IPS-18c (cell line): Measurements from ENCODE around the gene SOCS1.
A peak's percentile ranks its signal among the peaks of the same experiment; 100 is the strongest.
"Not testable (repeated sequence)": the region's sequence is repeated elsewhere in the genome, so short reads cannot be mapped to it uniquely, and the experiment has no call there.

Source experiments
- H3K4me3 ChIP-seq: 2 replicates; pipeline ENCODE4 v1.7.0; 2013; ENCODE audit warnings: low read depth, mild to moderate bottlenecking, low read length, moderate library complexity; ENCODE audit not compliant: insufficient read depth
- H3K9me3 ChIP-seq: one replicate; pipeline ENCODE4 v1.6.1; 2013; ENCODE audit warnings: mild to moderate bottlenecking, low read length, moderate library complexity; ENCODE audit not compliant: control insufficient read depth, insufficient read depth

SOCS1 gene

GRCh38 chr16:11255737-11256660 lies at the start of gene SOCS1:
Gene SOCS1 (minus strand): TSS chr16:11256204. CDS start chr16:11255478, 726 bp downstream.
- Histone ChIP-seq H3K4me3 (peak within 1 kb of the TSS; percentile 72), H3K9me3 (no peaks in the 10 kb centered on the region)

- Histone ChIP-seq H3K4me3 (no peak overlapping the region), H3K9me3 (no peaks in the 10 kb centered on the region)
These were observed 47.6 kb upstream of the SOCS1 start for GRCh38 chr16:11303405-11304138.

- H3K9me3 ChIP-seq: no peaks in the 10 kb centered on the region
These were observed 47.0 kb upstream of the SOCS1 start for GRCh38 chr16:11302977-11303376.

GRCh38 chr16:11301645-11302501 lies 45.9 kb upstream of the SOCS1 start:
- no peaks in the 10 kb centered on the region for H3K9me3 ChIP-seq
- H3K4me3 ChIP-seq: no peak overlapping the region

More at GRCh38 chr16:11302977-11303376, 47.0 kb upstream of the SOCS1 start:
- H3K4me3 ChIP-seq: no peak overlapping the region

- H3K9me3 ChIP-seq: no peaks in the 10 kb centered on the region
- no peak overlapping the region for H3K4me3 ChIP-seq
These were observed 44.5 kb upstream of the SOCS1 start for GRCh38 chr16:11300560-11300892.

GRCh38 chr16:11299865-11300559 lies 44.0 kb upstream of the SOCS1 start:
- Histone ChIP-seq H3K4me3 (no peak overlapping the region), H3K9me3 (no peaks in the 10 kb centered on the region)

- H3K4me3 ChIP-seq, H3K9me3 ChIP-seq: not testable (repeated sequence)
These were observed 43.0 kb upstream of the SOCS1 start for GRCh38 chr16:11298950-11299547.

- H3K4me3 ChIP-seq: no peak overlapping the region
- no peaks in the 10 kb centered on the region for H3K9me3 ChIP-seq
These were observed 42.3 kb upstream of the SOCS1 start for GRCh38 chr16:11298143-11298900.

GRCh38 chr16:11297492-11298142 lies 41.6 kb upstream of the SOCS1 start:
- Histone ChIP-seq H3K9me3 (no peaks in the 10 kb centered on the region), H3K4me3 (no peak overlapping the region)

GRCh38 chr16:11296706-11297491 lies 40.9 kb upstream of the SOCS1 start:
- H3K9me3 ChIP-seq: no peaks in the 10 kb centered on the region
- H3K4me3 ChIP-seq: no peak overlapping the region

- Histone ChIP-seq H3K9me3 (no peaks in the 10 kb centered on the region), H3K4me3 (no peak overlapping the region)
These were observed 40.3 kb upstream of the SOCS1 start for GRCh38 chr16:11296351-11296705.

GRCh38 chr16:11295672-11296071 lies 39.7 kb upstream of the SOCS1 start:
- Histone ChIP-seq H3K9me3 (no peaks in the 10 kb centered on the region), H3K4me3 (no peak overlapping the region)

- H3K9me3 ChIP-seq: no peaks in the 10 kb centered on the region
- no peak overlapping the region for H3K4me3 ChIP-seq
These were observed 36.2 kb upstream of the SOCS1 start for GRCh38 chr16:11292076-11292748.

- Histone ChIP-seq H3K4me3 (no peak overlapping the region), H3K9me3 (no peaks in the 10 kb centered on the region)
These were observed 35.2 kb upstream of the SOCS1 start for GRCh38 chr16:11291091-11291703.
